NB4 (cell line): Measurements from ENCODE around the gene FFAR1.

Source experiments
- MYC ChIP-seq: IDR thresholded peaks from 2 replicates; pipeline ENCODE4 v1.6.1; 2011; ENCODE audit warnings: low read depth, low read length
- POLR2A ChIP-seq: IDR thresholded peaks from 2 replicates; pipeline ENCODE4 v1.6.1; 2011; ENCODE audit warnings: mild to moderate bottlenecking; ENCODE audit not compliant: insufficient read length; ENCODE audit errors: extremely low read depth
- TF ChIP-seq, protein P1 (sequence below): IDR thresholded peaks from one replicate; pipeline ENCODE4 v1.5.1; 2012; ENCODE audit warnings: low read depth, low read length
- TF ChIP-seq, protein P2 (sequence below): IDR thresholded peaks from 2 replicates; pipeline ENCODE4 v1.6.1; 2011; ENCODE audit warnings: low read depth, low read length

DNA sequence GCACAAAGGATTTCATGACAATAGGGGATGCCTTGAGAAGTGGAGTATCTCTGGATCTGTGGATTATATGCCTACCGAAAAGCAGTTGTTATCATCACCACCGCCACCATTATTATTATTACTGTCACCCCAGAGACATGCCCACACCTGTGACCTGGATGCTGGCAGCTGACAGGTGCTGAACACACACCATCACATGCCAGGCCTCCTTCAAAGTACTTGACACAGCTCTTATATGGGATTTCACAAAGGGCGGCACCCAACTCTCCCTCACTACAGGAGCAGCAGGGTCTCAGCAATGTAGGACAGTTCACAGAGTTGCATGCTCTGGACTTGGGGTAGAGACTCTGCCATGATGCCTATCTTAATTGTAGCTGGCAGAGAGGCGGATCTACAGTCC, 17.6 kb downstream of the FFAR1 start:
- TF ChIP-seq, protein P1, sequence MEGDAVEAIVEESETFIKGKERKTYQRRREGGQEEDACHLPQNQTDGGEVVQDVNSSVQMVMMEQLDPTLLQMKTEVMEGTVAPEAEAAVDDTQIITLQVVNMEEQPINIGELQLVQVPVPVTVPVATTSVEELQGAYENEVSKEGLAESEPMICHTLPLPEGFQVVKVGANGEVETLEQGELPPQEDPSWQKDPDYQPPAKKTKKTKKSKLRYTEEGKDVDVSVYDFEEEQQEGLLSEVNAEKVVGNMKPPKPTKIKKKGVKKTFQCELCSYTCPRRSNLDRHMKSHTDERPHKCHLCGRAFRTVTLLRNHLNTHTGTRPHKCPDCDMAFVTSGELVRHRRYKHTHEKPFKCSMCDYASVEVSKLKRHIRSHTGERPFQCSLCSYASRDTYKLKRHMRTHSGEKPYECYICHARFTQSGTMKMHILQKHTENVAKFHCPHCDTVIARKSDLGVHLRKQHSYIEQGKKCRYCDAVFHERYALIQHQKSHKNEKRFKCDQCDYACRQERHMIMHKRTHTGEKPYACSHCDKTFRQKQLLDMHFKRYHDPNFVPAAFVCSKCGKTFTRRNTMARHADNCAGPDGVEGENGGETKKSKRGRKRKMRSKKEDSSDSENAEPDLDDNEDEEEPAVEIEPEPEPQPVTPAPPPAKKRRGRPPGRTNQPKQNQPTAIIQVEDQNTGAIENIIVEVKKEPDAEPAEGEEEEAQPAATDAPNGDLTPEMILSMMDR = no peak
- TF ChIP-seq POLR2A (no peak), MYC (no peak)
- TF ChIP-seq, protein P2, sequence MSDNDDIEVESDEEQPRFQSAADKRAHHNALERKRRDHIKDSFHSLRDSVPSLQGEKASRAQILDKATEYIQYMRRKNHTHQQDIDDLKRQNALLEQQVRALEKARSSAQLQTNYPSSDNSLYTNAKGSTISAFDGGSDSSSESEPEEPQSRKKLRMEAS = no peak
